GM12872 (cell line): ENCODE measurements around the gene CLPSL2.

Source experiments
- CTCF ChIP-seq: IDR thresholded peaks from 3 replicates; pipeline ENCODE4 v1.5.1; 2011; ENCODE audit warnings: low read depth, mild to moderate bottlenecking, low read length, moderate library complexity; ENCODE audit not compliant: insufficient read depth

The CLPSL2 gene

GRCh38 chr6:35794536-35795452 lies 18.4 kb downstream of the CLPSL2 start:
- TF ChIP-seq CTCF = no peak

GRCh38 chr6:35795453-35796071 lies 19.2 kb downstream of the CLPSL2 start:
- TF ChIP-seq CTCF = no peak

GRCh38 chr6:35796236-35796635 lies 19.8 kb downstream of the CLPSL2 start:
- no peak for TF ChIP-seq CTCF

- TF ChIP-seq CTCF = no peak
These were observed 21.6 kb downstream of the CLPSL2 start for GRCh38 chr6:35797837-35798526.

GRCh38 chr6:35798706-35799105 lies 22.3 kb downstream of the CLPSL2 start:
- TF ChIP-seq CTCF = no peak

- TF ChIP-seq CTCF = no peak
These were observed 24.8 kb downstream of the CLPSL2 start for GRCh38 chr6:35801148-35801547.
